MM.1S (cell line): ENCODE measurements around the gene SCFD2.

Source experiments
- DNase-seq: peaks from one replicate; pipeline ENCODE4 v3.0.0-alpha.2; 2015
- H2AFZ ChIP-seq: fragments of 300-600 bp; sonication (generic); 2 replicates; pipeline ENCODE4 v1.6.0; 2016; ENCODE audit warnings: antibody characterized with exemption, low read length
- H3F3A ChIP-seq: fragments of 300-600 bp; sonication (generic); 2 replicates; pipeline ENCODE4 v1.6.1; 2016; ENCODE audit warnings: mild to moderate bottlenecking, antibody characterized with exemption, low read length, moderate library complexity, mixed read lengths; ENCODE audit not compliant: insufficient read depth
- H3K27ac ChIP-seq: fragments of 300-600 bp; sonication (generic); 2 replicates; pipeline ENCODE4 v1.5.1; 2016; ENCODE audit warnings: mild to moderate bottlenecking, low read length
- H3K27me3 ChIP-seq: fragments of 300-600 bp; sonication (generic); replicated peaks from 2 replicates; pipeline ENCODE4 v1.6.0; 2016; ENCODE audit warnings: low read length; ENCODE audit not compliant: insufficient read depth
- H3K36me3 ChIP-seq: fragments of 300-600 bp; sonication (generic); replicated peaks from 2 replicates; pipeline ENCODE4 v1.6.1; 2016; ENCODE audit warnings: mild to moderate bottlenecking, low read length, mixed read lengths; ENCODE audit not compliant: insufficient read depth
- H3K4me1 ChIP-seq: fragments of 300-600 bp; sonication (generic); 2 replicates; pipeline ENCODE4 v1.6.1; 2016; ENCODE audit warnings: low read length, mixed read lengths
- H3K4me2 ChIP-seq: fragments of 300-600 bp; sonication (generic); 2 replicates; pipeline ENCODE4 v1.6.0; 2016; ENCODE audit warnings: low read depth, low read length
- H3K4me3 ChIP-seq: fragments of 300-600 bp; sonication (generic); 2 replicates; pipeline ENCODE4 v1.5.1; 2016; ENCODE audit warnings: low read length, mixed read lengths
- H3K79me2 ChIP-seq: fragments of 300-600 bp; sonication (generic); 2 replicates; pipeline ENCODE4 v1.6.1; 2016; ENCODE audit warnings: mixed run types, low read length, mixed read lengths
- H3K9ac ChIP-seq: fragments of 300-600 bp; sonication (generic); 2 replicates; pipeline ENCODE4 v1.6.1; 2016; ENCODE audit warnings: low read length, mixed read lengths
- H3K9me2 ChIP-seq: fragments of 300-600 bp; sonication (generic); replicated peaks from 2 replicates; pipeline ENCODE4 v1.6.1; 2016; ENCODE audit warnings: mild to moderate bottlenecking, low read length, mixed read lengths; ENCODE audit not compliant: insufficient read depth
- H3K9me3 ChIP-seq: fragments of 300-600 bp; sonication (generic); replicated peaks from 2 replicates; pipeline ENCODE4 v1.6.1; 2016; ENCODE audit warnings: mild to moderate bottlenecking, low read length, mixed read lengths; ENCODE audit not compliant: insufficient read depth
- H4K20me1 ChIP-seq: fragments of 300-600 bp; sonication (generic); 2 replicates; pipeline ENCODE4 v1.6.1; 2016; ENCODE audit warnings: mild to moderate bottlenecking, low read length, moderate library complexity, mixed read lengths; ENCODE audit not compliant: insufficient read depth
- EZH2 ChIP-seq: fragments of 300-600 bp; sonication (generic); optimal IDR thresholded peaks from 2 replicates; pipeline ENCODE3; 2017; ENCODE audit warnings: low read depth, mild to moderate bottlenecking, antibody characterized with exemption, low read length, mixed read lengths
- EZH2phosphoT487 ChIP-seq: fragments of 300-600 bp; sonication (generic); IDR thresholded peaks from 2 replicates; pipeline ENCODE4 v1.6.1; 2018; ENCODE audit warnings: antibody characterized with exemption, low read length
- TF ChIP-seq, protein P1 (sequence below): fragments of 300-600 bp; sonication (generic); IDR thresholded peaks from 2 replicates; pipeline ENCODE4 v1.5.1; 2016; ENCODE audit warnings: antibody characterized with exemption, low read length, mixed read lengths

SCFD2 gene

DNA sequence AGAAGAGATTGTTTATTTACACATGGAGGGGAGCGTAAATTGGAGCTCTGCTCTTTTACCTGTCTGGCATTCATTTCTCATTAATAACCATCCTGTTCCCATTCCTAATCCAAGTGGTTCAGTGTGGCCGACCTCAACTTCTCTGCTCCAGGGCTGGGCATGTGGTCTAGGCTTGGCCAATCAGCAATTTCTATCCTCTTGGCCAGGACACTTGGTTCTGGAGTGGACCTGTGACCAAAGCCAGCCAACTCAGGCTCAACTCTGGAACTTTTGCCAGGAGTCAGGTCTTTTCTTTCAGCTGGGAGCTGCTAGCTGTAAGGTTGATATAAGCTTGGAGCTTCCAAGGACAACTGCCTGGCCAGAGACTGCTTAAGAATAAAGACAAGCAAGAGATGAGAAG, 519.4 kb downstream of the SCFD2 start:
- H3K4me3 ChIP-seq: no peak overlapping the region
- H3K79me2 ChIP-seq: no peaks in the 10 kb centered on the region
- H3K4me2 ChIP-seq: no peak overlapping the region
- H3K36me3 ChIP-seq: no peaks in the 10 kb centered on the region
- no peak overlapping the region for H3K9ac ChIP-seq
- DNase-seq: no peak
- H3K9me2 ChIP-seq: no peaks in the 10 kb centered on the region
- no peaks in the 10 kb centered on the region for H3K27me3 ChIP-seq
- no peaks in the 10 kb centered on the region for H3K9me3 ChIP-seq
- no peak overlapping the region for H3K27ac ChIP-seq
- no peaks in the 10 kb centered on the region for H3K4me1 ChIP-seq
- TF ChIP-seq, protein P1, sequence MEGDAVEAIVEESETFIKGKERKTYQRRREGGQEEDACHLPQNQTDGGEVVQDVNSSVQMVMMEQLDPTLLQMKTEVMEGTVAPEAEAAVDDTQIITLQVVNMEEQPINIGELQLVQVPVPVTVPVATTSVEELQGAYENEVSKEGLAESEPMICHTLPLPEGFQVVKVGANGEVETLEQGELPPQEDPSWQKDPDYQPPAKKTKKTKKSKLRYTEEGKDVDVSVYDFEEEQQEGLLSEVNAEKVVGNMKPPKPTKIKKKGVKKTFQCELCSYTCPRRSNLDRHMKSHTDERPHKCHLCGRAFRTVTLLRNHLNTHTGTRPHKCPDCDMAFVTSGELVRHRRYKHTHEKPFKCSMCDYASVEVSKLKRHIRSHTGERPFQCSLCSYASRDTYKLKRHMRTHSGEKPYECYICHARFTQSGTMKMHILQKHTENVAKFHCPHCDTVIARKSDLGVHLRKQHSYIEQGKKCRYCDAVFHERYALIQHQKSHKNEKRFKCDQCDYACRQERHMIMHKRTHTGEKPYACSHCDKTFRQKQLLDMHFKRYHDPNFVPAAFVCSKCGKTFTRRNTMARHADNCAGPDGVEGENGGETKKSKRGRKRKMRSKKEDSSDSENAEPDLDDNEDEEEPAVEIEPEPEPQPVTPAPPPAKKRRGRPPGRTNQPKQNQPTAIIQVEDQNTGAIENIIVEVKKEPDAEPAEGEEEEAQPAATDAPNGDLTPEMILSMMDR: no peak
- TF ChIP-seq EZH2phosphoT487 (no peak), EZH2 (no peak)
- no peaks in the 10 kb centered on the region for H3F3A ChIP-seq
- no peaks in the 10 kb centered on the region for H4K20me1 ChIP-seq
- no peak overlapping the region for H2AFZ ChIP-seq

DNA sequence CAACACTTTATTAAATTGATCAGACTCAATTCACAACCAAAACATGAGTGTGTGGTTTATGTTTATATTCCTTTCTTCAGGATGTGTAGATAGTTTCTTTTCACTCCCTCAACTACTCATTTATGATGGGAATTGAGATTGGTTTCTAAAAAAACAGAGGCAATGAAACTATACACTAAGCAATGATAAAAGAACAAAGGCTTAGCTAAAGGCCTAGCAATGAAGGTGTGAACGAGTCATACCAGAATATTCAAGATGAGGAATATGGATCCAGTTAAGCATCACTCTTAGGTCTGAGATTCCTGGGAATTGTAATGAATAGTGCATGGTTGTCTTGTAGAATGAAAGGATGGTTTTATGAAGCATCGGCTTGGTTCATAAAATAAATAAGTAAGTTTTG, 521.3 kb downstream of the SCFD2 start:
- Histone ChIP-seq H3K9me3 (no peaks in the 10 kb centered on the region), H3K27ac (no peak overlapping the region), H3K36me3 (no peaks in the 10 kb centered on the region), H3K79me2 (no peaks in the 10 kb centered on the region), H3K4me1 (no peaks in the 10 kb centered on the region), H3K4me3 (no peak overlapping the region), H2AFZ (no peak overlapping the region), H3K27me3 (no peaks in the 10 kb centered on the region), H4K20me1 (no peaks in the 10 kb centered on the region), H3K9me2 (no peaks in the 10 kb centered on the region), H3K4me2 (no peak overlapping the region), H3F3A (no peaks in the 10 kb centered on the region), H3K9ac (no peak overlapping the region)
- DNase-seq: no peak
- TF ChIP-seq EZH2phosphoT487 (no peak), EZH2 (no peak)
- TF ChIP-seq, protein P1: no peak

DNA sequence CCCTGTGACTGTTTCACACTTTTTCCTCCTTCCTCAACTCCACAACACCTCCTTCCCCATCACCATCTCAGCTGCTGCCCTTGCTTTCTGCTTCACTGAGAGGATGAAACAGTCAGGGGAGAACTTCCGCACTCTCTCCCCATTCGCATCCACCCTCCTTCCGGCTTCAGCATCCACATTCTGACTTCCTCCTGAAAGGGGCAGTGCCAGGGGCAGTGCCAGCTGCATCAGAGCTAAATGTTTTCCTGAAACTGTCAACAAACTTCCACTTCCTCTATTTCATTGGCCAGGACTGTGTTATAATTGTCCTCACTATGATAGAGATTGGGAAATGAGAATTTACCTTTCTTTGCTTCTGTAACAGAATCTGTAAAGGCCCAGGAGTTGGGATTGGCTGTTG, 521.9 kb downstream of the SCFD2 start:
- no peaks in the 10 kb centered on the region for H4K20me1 ChIP-seq
- no peaks in the 10 kb centered on the region for H3K79me2 ChIP-seq
- H3F3A ChIP-seq: no peaks in the 10 kb centered on the region
- no peak overlapping the region for H3K4me2 ChIP-seq
- TF ChIP-seq EZH2: no peak
- TF ChIP-seq, protein P1: no peak
- no peak for TF ChIP-seq EZH2phosphoT487
- H3K4me3 ChIP-seq: no peak overlapping the region
- no peaks in the 10 kb centered on the region for H3K27me3 ChIP-seq
- DNase-seq: no peak
- H3K36me3 ChIP-seq: no peaks in the 10 kb centered on the region
- no peaks in the 10 kb centered on the region for H3K4me1 ChIP-seq
- no peak overlapping the region for H3K27ac ChIP-seq
- no peaks in the 10 kb centered on the region for H3K9me2 ChIP-seq
- no peak overlapping the region for H2AFZ ChIP-seq
- no peak overlapping the region for H3K9ac ChIP-seq
- no peaks in the 10 kb centered on the region for H3K9me3 ChIP-seq
